RWPE1 (cell line): ENCODE data around the gene TMIGD1.
A peak's percentile ranks its signal among the peaks of the same experiment; 100 is the strongest.

ENCODE experiments used
- CTCF ChIA-PET: fragments of 350-600 bp; sonication (Branson Sonifier 250); formaldehyde crosslinking; extraction: SDS; loops from one replicate; lab custom pipeline; 2021; lab: Yijun Ruan, JAX
- POLR2A ChIA-PET: fragments of 400-600 bp; formaldehyde crosslinking; extraction: SDS; loops from one replicate; lab custom pipeline; 2020; ENCODE audit warnings: antibody characterized with exemption; ENCODE audit not compliant: low non-redundant PET; lab: Yijun Ruan, JAX
- DNase-seq: peaks from one replicate; pipeline ENCODE4 v3.0.0; 2012; ENCODE audit warnings: low spot score
- H3K27ac ChIP-seq: fragments of 450-650 bp; 2 replicates; pipeline ENCODE4 v1.5.1; 2017
- TF ChIP-seq, protein P1 (sequence below): fragments of 450-650 bp; conservative IDR thresholded peaks from 2 replicates; pipeline ENCODE4 v1.5.1; 2017; ENCODE audit warnings: low read depth, mild to moderate bottlenecking

The TMIGD1 gene

DNA sequence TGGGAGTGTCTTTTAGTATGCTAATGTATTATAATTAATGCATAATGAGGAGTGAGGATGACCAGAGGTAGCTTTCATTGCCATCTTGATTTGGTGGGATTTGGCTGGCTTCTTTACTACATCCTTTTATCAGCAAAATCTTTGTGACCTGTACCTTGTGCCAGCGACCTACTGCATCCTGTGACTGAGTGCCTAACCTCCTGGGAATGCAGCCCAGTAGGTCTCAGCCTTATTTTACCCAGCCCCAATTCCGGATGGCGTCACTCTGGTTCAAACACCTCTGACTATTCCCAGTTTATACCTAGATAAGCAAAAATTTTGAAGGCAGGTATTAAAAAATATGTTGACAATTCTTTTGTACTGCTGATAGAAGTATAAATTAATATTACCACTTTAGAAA is 31.6 kb downstream of the TMIGD1 start:
- CTCF ChIA-PET: interaction anchor here (0.6 kb wide), 2 partner anchors 47 to 512 kb away, joined by 3 to 9 read pairs; no protein-coding TSS in a partner anchor
- POLR2A ChIA-PET: no interaction called here
- DNase-seq: no peak

DNA sequence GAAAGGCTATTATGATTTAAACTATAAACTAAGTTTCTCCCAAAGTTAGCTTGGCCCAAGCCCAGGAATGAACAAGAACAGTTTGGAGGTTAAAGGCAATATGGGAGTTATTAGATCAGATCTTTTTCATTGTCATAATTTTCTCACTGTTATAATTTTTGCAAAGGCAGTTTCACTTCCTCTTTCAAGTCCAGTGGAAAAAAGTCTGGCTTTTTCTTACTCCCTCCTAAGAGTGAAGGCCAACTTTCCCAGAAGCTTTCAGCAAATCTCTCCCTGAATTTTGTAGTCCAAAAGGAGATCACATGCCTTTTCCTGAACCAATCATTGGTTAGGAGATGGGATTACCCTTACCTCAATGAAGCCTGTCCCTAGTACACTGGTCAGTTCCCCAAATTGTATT is 33.0 kb downstream of the TMIGD1 start:
- CTCF ChIA-PET: no interaction called here
- TF ChIP-seq, protein P1, sequence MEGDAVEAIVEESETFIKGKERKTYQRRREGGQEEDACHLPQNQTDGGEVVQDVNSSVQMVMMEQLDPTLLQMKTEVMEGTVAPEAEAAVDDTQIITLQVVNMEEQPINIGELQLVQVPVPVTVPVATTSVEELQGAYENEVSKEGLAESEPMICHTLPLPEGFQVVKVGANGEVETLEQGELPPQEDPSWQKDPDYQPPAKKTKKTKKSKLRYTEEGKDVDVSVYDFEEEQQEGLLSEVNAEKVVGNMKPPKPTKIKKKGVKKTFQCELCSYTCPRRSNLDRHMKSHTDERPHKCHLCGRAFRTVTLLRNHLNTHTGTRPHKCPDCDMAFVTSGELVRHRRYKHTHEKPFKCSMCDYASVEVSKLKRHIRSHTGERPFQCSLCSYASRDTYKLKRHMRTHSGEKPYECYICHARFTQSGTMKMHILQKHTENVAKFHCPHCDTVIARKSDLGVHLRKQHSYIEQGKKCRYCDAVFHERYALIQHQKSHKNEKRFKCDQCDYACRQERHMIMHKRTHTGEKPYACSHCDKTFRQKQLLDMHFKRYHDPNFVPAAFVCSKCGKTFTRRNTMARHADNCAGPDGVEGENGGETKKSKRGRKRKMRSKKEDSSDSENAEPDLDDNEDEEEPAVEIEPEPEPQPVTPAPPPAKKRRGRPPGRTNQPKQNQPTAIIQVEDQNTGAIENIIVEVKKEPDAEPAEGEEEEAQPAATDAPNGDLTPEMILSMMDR: no peak
- POLR2A ChIA-PET: no interaction called here
- H3K27ac ChIP-seq: no peak overlapping the region
- no peak for DNase-seq

More for the DNA sequence above, 31.6 kb downstream of the TMIGD1 start:
- TF ChIP-seq, protein P1: no peak
- H3K27ac ChIP-seq: no peak overlapping the region

DNA sequence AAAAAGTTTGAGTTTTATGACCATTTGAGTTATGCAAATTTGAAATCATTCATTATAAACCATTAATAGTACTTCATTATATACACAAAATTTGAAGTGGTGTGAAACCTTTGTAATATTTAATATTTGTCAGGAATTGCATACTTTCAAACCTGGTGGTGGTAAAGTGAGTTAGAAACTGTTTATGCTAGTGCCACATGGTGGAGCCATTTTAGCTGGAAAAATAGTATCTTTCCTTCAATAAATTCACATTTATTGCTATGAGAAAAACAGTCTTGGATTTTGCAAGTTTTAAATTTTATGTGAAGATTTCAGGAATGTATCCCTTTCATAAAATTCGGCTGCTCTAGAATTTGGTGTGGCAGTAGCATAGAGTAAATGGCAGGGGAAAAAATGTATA is 34.9 kb downstream of the TMIGD1 start:
- no peak for DNase-seq
- ChIA-PET POLR2A (no interaction called here), CTCF (interaction anchor here (1.0 to 1.2 kb wide), 2 partner anchors 16 to 37 kb away, joined by 3 to 4 read pairs; no protein-coding TSS in a partner anchor)
- H3K27ac ChIP-seq: no peak overlapping the region
- TF ChIP-seq, protein P1: no peak; the same call in 1 of the 2 replicates

DNA sequence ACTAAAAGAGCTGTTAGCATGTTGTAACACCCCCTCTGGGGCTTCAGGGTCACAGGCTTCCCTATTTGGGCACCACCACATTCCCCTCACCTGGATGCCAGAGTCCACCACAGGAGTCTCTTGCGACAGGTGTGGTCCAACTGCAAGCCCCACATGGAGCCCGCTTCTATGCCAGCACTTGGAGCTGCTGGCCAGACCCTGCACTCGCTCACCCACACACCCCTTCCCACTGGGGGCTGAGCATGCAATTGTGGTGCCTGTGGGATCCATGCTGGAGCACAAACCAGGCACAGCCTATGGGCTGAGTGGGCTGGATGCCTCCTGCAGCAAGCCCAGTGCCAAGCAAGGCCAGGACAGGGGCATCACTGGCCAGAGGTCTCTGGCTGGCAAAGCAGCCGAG is 36.1 kb downstream of the TMIGD1 start:
- POLR2A ChIA-PET: interaction anchor here (0.6 kb wide), 1 partner anchor 25 kb away, joined by 3 read pairs; no protein-coding TSS in a partner anchor
- CTCF ChIA-PET: no interaction called here
- no peak overlapping the region for H3K27ac ChIP-seq
- DNase-seq: no peak
- TF ChIP-seq, protein P1: no peak

DNA sequence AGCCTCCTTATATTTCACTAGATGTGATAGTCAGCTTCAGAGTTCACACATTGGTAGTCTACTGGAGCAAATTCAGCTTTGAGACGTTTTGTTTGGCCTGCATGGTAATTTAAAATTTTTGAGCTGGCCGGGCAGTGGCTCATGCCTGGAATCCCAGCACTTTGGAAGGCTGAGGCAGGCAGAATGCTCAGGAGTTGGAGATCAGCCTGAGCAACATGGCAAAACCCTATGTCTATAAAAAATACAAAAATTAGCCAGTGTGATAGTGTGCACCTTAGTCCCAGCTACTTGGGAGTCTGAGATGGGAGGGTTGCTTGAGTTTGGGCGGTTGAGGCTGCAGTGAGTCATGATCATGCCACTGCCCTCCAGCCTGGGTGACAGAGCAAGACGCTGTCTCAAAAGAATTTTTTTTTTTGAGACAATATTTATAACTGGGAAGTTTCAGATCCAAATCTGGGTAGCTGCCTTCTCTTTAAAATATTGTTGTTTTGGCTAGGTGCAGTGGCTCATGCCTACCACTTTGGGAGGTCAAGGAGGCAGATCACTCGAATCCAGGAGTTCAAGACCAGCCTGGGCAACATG is 37.3 kb downstream of the TMIGD1 start:
- POLR2A ChIA-PET: no interaction called here

DNA sequence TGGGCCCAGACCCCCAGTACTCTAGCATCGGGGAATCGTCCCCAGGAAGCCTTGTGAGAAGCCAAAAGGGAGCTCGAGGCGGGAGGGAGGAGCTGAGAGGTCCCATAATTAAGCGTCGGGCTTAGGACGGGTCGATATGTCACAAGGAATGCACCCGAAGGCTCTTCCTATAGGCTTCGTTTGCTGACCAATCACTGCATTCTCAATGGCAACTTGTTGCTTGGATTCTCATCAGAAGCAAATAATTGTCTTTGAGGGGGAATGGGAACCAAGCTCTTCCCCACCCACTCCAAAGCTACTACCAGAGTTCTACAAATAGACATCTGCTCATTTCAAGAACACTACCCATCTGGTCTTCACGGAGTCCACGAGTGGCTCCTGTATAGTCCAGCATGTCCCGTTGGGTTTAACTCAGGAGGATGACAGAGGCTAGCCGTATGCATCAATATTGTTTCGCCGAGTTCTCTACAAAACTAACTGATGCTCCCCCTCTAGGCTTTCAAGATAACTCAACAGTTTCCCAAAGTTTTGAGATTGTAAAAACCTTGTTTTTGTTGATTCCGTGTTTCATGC is 41.5 kb downstream of the TMIGD1 start:
- POLR2A ChIA-PET: no interaction called here
- peak; percentile 16 for DNase-seq
- peak overlapping the region; percentile 78 for H3K27ac ChIP-seq
- TF ChIP-seq, protein P1: no peak
- CTCF ChIA-PET: interaction anchor here (0.7 kb wide), 1 partner anchor 512 kb away, joined by 3 read pairs; no protein-coding TSS in a partner anchor

More for the DNA sequence above, 37.3 kb downstream of the TMIGD1 start:
- TF ChIP-seq, protein P1: no peak
- CTCF ChIA-PET: interaction anchor here (0.6 to 1.0 kb wide), 3 partner anchors 17 to 192 kb away, joined by 3 to 5 read pairs (median 3); no protein-coding TSS in a partner anchor
- H3K27ac ChIP-seq: no peak overlapping the region
- DNase-seq: no peak
